ENCODE measurements around the gene NECAB2.
"Not testable (repeated sequence)": the region's sequence is repeated elsewhere in the genome, so short reads cannot be mapped to it uniquely, and the experiment has no call there.

NECAB2 gene

DNA sequence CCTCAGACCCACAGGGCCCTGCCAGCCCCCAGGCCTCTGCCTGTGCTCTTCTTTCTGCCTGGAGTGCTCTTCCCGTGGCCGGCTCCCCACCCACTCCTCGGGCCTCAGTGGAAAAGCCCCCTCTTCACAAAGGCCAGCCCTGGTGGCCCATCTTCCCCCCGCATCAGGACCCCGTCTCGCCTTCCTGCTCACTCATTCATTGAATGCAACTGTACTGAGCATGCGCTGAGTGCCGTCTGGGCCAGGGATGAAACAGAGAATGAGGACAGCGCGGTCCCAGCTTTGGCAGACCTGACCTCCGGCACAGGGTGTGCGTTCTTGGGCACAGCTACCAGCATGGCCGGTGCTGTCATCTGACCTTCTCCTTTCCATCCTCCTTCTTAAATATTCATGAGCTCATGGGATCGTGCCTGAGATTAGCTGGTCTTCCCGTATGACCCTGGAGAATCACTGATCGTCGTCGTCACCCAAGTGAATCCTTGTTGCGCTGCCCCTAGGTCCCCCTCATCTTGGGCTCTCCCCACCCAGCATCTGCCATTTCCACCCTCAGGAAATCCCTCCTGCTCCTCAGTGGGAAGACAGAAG lies 31.4 kb upstream of the NECAB2 start:
- no peak for DNase-seq

DNA sequence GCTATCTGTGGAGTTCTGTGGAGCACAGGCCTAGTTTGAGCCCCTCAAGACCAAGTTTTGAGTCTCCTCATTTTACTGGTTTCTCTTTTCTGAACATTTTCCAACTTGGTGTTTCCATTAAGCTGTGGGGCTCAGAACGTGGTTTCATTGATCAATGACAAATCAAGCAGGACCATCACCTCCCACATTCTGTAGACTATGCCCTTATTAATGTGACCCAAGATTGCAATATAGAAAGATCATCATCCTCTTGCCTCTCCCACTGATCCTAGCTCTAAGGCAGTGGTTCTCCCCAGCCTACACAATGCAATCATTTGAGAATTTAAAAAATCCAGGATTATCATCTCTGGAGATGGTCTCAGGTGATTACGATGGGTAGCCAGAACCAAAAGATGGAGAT lies 30.8 kb upstream of the NECAB2 start:
- DNase-seq: no peak

- no peak for DNase-seq
Measured at GRCh38 chr16:83937922-83938885, 29.8 kb upstream of the NECAB2 start.

DNA sequence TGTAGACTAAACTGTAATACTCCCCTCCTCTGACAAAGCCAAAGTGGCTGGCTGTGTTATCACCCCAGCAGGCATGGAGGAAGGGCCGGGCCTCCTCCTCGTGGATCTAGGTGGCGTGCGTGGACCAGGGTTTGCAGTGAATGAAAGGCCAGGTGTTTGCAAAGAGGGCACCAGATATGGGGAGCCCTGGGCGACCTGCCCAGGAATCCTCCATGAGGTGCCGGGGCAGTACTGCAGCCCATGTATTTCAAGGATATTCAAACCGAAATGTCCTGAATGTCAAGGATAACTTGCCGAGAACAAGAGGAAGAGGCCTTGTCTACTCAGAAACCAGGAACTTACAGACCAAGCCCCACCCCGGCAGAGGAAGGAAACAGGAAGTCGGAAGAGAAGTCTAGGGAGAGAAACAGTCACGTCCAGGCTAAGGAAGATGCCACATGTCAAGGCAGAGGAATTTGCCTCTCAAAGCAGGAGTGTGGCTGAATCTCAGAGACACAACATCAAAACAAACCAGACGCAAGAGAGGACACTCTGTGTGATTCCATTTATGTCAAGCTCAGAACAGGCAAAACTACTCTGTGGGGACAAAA lies 28.7 kb upstream of the NECAB2 start:
- no peak for DNase-seq

DNA sequence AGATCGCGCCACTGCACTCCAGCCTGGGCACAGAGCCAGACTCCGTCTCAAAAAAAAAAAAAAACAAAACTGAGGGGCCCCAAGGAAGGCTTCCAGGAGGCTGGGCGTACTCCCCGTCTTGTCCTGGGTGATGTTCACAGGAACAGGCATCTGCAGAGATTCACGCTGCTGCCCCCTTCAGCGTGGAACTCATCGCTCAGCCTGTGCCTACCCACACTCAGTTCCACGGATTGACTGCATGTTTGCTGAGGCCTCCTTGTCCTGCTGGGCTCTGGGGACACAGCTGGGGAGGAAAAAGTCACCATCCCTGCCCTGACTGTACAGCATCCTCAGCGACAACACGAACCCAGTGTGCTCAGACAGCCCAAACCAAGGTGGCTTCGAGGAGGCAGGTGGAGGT lies 27.9 kb upstream of the NECAB2 start:
- DNase-seq: no peak

DNA sequence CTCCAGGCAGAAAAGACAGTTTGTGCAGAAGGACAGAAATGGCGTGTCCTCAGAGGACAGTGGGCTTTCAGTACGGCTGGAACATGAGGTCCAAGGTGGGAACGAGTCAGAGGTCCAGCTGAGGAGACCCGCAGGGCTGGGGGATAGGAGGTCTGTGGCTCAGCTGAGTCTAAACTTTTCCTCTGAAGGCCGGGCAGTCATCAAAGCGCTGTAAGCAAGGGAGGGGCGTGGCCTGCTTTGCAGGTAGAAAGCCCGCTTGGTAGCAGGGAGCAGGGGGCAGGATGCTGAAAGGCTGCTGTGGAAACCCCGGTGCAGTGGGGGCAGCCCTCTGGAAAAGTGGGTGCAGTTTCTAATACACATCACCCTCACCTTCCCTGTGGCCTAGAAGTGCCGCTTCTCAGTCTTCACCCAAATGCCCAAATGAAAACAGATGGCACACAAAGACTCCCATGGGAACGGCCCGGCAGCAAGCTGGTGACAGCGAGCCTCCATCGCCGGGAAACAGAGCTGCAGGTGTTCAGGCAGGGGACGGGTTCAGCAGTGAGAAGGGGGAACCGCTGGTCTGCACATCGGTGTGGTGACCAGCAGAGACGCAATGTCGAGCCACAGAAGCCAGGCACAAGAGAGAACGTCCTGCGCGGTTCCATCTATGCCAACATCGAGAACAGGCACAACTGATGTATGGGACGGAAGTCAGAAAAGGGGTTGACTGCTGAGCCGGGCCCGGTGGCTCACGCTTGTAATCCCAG lies 27.2 kb upstream of the NECAB2 start:
- DNase-seq: no peak

DNA sequence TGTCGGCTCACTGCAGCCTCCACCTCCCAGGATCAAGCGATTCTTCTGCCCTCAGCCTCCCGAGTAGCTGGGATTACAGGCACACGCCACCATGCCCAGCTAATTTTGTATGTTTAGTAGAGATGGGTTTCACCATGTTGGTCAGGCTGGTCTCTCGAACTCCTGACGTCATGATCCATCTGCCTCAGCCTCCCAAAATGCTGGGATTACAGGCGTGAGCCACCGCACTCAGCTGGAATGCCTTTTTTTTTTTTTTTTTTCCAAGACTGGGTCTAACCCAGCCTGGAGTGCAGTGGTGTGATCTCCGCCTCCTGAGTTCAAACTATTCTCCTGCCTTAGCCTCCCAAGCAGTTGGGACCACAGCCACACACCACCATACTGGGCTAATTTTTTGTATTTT lies 26.5 kb upstream of the NECAB2 start:
- not testable (repeated sequence) for DNase-seq

GRCh38 chr16:83942074-83942473 lies 26.0 kb upstream of the NECAB2 start:
- no peak for DNase-seq

- no peak for DNase-seq
Measured at GRCh38 chr16:83942815-83943515, 25.1 kb upstream of the NECAB2 start.

- DNase-seq: no peak
Measured at GRCh38 chr16:83943516-83944050, 24.5 kb upstream of the NECAB2 start.

DNA sequence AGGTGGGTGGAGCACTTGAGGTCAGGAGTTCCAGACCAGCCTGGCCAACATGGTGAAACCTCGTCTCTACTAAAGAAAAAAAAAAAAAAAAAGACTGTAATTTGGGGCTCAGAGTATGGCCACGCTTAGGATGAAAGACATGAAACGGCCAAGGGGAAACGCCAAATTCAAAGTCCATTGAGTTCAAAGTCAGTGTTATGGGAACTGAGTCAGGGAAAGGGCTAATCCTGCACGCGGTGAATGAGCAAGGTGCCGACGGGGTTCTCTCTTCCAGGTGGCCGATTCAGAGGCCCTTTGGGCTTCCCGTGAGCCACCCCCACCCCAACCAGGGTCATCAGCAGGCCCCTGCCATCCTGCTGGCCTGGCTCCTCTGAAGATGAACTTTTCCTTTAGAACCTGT lies 22.5 kb upstream of the NECAB2 start:
- no peak for DNase-seq

GRCh38 chr16:83946154-83946780 lies 21.8 kb upstream of the NECAB2 start:
- no peak for DNase-seq

DNA sequence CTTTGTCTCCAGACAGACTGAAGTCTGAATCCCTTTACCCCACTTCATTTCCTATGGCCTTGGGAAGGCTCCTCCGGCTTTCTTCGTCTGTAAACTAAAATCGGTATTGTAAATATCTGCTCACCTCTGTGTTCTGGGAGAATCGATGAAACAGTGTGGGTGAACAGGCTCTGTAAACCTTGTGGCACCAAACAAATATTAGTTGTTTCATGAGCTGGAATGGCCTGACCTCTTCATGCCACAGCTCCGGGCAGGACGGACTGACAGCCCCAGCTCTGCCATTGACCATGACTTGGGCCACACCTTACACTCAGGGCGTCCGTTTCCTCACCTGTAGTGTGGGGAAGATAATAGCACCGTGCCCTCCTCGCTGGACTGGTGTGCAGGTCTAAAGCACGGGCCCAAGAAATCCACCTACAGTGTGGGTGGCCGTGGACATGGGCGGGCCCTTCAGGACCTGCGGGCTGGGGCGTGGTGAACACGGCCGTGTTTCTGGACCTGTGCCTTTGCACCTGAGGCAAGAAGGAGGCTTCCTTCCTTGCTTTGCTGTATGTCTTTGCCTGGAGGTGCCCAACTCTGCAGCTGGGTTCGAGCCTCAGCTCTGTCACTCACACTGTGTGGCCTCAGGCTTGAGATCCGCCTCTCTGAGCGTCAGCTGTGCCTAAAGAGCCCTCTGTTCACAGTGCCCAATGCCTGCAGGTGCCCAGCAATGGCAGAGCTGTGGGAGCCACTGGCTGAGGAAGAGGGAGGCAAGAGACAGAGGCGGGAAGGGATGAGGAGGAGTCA lies 21.1 kb upstream of the NECAB2 start:
- no peak for DNase-seq

DNA sequence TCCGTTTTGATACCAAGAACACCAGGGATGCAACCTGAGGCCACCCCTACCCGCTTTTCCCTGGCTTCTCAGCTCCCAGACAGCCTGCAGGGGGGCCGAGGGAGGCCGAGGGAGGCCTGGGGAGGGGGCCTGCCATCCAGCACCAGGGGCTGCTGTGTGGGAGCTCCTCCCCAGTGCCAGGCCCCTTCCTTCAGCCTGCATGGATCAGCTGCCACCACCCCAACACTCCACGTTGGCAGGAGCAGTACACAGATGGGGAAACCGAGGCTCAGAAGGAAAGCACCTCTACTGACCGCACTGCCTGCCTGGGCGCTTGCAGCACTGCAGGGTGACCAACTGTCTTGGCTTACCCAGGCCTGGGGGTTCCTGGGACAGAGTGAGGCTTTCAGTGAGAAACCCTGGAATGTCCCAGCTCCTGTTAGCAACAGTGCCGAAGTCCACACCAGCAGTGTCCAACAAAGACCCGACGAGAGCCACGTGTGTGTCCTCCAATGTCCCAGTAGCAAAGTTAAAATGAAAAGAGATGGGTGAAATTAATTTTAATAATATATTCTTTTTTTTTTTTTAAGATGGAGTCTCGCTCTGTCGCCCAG lies 20.3 kb upstream of the NECAB2 start:
- DNase-seq: no peak

DNA sequence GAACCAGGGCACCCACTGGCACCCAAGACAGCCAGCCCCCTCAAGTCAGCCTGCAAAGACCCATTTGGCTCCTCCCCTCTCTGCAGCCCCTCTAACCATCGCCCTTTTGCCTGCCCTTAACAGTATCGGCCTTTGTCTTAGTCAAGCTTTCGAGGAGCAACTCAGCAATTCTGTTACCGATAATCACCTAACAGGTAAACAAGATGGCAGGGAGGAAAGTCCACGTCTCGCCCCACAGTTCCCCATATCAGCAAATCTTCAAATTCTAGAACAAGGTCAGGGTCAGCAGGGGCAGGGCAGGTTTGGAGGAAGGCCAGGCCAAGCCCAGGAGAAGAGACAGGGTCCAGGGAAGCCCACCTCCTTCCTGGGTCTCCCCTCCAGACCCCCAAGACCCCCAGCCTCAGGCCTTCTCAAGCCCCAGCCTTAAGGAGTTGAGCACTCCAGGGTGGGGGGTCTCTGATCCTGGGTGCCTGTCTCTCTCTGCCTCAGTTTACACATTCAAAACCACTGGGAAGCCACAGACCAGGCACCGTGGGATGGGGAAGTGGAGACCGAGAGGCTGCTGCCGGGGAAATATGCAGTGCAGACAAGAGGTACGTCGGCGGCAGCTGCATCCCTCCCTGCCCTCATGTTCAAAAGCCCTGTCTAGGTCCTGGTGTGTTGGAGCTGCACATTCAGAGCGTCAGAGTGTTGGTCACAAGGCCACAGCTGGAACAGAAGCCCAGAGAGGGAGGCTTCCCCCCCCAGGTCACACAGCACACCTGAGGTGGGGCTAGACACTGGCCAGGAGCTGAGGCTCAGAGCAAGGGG lies 18.9 kb upstream of the NECAB2 start:
- no peak for DNase-seq

DNA sequence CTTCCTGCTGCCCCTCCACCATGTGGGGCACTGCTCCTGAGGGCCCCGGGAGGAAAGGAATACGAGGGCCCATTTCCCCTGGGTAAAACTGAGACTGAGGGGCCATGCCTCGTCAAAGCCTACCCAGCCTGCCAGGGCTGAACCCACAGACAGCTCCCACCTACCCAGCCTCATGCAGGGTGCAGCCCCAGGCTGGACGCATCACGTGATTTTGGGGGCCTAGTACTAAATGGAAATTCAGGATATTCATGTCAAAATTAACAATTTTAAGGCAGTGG lies 18.4 kb upstream of the NECAB2 start:
- DNase-seq: no peak

DNA sequence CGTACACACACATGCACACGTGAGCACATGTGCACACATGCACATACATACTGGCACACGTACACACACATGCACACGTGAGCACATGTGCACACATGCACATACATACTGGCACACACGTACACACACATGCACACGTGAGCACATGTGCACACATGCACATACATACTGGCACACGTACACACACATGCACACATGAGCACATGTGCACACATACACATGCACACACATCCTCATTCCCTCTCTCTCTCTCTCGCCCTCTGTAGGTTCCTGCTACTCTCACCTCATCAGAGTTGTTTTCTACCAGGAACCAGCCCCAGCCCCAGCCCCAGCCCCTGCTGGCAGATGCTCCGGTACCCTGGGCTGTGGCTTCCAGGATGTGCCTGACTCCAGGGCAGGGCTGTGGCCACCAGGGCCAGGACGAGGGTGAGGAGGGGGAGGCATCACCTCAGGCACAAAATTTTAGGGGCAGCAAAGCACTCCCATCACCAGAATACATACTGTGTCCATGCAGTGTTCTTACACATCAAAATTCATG lies 17.1 kb upstream of the NECAB2 start:
- not testable (repeated sequence) for DNase-seq

DNA sequence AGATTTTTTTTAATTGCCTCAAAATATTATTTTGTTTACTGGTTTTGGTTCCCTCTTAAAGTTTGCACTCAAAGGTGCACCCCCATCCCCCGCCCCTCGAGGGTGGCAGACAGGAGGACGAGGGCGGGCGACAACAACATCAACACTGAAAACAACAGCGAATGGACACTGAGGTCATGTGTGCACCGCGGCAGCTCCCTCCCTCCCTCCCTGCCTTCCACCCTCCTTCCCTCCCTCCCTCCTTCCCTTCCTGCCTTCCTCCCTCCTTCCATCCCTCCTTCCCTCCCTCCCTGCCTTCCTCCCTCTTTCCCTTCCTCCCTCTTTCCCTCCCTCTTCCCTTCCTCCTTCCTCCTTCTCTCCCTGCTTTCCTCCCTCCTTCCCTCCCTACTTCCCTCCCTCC lies 16.5 kb upstream of the NECAB2 start:
- DNase-seq: no peak

DNA sequence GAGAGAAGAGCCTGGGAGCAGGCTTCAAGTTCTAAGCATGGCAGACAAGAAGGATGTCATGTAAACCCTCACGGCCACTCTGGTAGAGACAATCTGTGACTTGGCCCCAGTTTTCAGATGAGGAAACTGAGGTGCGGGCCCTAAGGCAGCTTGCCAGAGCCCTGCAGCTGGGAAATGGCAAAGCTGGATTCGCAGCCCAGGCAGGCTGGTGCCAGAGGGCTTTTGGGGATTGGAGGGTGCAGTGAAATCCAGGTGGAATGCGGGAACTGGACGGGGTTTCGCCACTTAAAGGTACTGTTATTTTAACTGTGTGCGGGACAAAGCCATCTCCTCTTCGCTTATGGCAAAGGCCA lies 15.5 kb upstream of the NECAB2 start:
- DNase-seq: no peak
